GM21526 (cell line): ENCODE results near the gene FNDC3B.

Source experiments
- ATAC-seq: cut with Tn5 transposase; IDR thresholded peaks from one replicate; pipeline ENCODE4 v1.9.1; 2021; ENCODE audit warnings: moderate library complexity; ENCODE audit not compliant: unreplicated experiment, low FRiP score

Gene FNDC3B

DNA sequence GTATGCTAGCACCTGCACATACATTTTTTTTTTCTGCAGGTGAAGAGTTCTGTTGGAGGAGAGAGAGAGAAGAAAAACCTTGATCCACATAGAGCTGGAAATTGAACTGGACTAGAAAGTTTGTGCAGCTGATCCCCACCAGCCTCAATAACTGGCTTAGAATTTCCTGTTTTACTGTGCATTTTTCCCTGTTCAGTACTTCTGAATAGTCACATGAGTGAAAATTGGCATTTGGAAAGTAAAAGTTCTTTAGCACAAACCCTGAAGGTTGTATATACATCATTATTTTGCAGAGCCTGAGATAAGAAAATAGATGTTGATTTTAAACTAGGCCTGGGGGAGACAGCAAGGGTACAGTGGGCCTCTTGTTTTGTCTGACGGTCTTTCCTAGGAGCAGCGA is 366.5 kb downstream of the FNDC3B start:
- no peak for ATAC-seq

DNA sequence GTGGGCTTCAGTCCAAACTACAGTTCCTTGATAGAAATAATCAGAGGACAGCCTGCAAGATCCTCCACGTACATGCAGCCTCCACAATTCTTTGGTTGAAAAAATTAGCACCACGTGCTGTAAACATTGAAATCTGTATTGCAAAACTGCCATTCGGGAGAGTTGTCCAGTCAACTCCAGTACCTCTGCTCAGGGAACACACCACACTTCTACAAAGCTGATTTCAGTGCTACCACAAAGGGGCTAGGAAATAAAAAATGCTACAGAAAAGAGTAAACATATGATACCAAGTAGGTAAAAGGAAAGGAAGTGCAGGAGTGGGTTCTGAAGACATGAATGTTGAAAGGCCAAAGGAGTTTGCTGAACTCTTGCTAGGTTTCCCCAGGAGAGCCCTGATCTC is 368.5 kb downstream of the FNDC3B start:
- ATAC-seq = no peak

DNA sequence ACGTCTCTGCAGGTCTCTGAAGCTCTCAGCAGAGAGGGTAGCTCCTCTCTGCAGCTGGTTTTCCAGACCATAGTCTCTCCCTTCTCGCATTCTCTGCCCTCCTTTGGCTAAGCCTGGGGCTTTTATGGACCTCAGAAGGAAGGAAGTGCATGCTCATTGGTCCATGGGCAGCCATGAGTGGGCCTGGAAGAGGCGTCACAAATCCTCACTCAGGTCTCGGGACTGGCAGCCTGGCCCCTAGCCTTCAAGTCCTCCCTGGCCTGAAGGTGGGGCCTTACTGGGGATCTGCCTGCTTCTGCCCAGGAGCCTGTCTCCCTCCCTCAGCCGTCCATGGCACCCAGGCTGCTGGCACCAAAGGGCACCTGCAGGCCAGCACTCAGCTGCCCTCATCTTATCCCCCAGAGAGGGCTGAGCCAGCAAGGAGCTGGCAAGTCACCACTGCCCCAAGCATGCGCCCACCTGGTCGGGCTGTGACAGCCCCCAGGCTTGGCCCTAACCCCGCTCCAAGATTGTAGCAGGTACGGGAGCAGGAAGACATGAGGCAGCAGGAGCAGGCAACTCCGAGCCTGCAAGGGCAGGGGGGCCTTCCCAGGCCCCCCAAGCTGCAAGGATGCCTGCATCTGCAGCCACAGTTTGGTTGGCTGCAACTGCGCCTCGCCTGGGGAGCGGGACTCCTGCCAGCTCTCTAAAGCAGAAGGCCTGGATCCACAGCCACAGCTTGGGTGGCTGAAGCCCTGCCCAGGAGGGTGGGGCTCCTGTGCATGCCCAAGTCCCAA is 371.5 kb downstream of the FNDC3B start:
- ATAC-seq = no peak

DNA sequence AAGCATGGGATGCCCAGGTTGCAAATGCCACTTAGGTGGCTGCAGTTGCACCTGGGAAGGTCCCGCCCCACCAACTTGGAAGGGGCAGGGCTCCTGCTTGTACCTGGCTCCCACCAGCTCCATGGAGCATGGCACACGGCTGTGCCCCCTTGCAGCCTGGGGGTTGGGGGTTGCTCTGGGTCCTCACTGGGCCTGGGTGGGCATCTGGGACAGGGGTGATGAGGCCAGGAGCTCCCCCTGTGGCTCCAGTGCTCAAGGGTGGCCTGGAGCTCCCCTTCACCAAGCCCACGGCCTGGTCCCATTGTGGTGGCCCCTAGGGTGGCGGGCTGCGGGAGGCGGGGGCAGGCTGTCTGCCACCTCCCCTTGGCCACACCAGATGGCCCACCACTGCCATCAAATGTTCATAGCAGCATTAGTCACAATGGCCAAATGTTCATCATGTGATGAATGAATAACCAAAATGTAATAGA is 372.1 kb downstream of the FNDC3B start:
- ATAC-seq = no peak

DNA sequence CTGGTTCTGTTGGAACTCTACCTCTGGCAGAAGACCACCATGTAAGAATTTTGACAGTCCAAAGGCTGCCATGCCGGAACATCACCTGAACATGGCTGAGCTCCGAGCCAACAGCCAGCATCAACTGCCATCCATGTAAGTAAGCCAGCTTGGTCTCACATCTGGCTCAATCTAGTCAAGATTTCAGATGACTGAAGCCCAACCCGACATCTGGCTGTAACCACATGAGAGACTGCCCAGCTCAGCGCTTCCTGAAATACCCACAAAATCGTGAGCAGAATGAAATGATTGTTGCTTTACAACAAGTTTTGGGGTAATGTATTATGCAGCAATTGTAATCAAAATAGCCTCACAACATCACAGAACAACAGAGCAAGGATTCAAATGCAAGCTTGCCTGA is 375.9 kb downstream of the FNDC3B start:
- ATAC-seq = no peak

DNA sequence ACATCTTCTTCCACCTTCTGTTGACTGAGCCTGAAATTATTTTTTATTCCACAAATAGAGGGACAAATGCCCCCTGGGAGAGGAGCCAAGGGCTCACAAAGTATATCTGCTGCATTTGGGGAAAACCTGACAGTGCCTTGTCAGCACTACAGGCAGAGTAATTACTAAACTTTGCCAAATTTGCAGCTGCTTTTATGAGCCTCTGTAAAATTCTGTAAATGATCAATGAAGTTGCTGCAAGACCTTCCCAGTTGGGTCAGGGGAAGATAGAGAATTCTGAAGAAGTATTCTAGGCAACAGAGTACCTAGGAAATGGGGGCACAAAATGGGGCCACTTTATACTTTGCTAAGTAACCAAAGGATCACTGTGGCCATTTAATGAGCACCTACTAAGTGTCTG is 398.3 kb downstream of the FNDC3B start:
- ATAC-seq = no peak

DNA sequence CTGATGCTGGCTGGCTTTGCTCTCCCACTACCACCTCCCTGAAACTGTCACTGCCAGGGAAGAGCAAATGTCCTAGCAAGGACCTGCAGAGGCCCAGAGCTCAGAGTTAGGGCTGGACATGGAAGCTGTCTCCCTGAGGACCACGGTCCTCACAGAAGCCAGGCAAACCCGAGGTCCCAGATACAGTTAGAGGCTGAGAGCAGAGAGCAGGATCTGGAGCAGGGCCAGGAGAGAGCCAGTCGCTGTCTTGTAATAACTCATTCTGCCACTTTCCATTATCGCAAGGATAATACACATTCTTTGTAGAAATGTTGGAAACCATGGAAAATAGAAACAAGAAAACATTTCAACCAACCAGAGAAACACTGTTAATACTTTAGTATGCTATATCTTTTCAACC is 398.8 kb downstream of the FNDC3B start:
- no peak for ATAC-seq

DNA sequence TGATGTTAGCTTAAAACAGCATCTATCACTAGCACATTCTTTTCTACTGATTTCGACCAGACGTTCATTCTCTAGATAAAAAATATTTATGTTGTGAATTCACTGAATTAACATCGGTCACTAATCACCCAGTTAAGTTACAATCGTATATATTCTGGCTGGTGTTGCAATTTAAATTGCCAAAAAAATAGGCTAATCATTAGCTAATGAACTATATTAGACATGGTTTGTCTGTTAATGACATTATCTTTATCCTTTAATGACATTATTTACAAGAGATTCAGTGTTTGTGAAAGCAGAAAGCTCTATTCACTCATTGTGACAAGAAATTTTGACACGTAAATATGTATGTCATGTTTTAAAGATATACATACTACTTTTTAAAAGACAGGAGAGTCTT is 402.2 kb downstream of the FNDC3B start:
- ATAC-seq = no peak

DNA sequence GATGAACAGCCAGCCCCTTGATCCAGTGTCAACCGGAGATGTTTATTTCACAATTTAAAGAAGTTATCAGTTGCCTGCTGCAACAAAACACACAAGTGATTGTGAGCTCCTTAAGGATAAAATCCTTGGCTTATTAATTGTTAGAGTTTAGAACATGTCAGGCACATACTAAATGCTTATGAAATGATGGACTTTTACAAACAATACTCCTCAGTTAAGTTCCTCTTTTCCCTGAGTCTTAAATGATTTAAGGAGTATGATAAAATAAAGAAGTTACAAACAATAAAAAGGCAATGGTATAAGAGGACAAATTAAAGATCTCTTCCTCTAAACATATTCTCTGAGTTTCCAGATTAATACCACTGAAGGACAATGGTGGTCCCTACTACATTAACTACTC is 403.2 kb downstream of the FNDC3B start:
- ATAC-seq = no peak

DNA sequence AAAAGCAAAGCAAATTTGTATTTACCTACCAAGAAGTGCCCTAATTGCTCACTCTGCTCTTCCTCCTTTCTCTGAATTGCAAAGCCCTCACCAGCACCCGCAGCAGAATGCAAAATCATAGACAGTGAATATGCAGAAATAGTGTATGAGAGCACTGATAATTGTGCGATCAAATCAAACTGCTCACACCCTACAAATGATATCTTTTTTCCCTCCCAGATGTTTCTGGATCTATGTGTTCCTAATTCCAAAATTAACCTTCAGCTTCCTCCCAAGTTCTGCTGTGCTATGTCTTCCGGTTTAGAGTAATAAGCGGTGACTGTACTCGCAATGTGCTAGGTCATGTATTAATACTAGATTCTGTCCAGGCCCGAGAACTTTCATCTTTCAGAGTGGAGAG is 405.4 kb downstream of the FNDC3B start:
- no peak for ATAC-seq

DNA sequence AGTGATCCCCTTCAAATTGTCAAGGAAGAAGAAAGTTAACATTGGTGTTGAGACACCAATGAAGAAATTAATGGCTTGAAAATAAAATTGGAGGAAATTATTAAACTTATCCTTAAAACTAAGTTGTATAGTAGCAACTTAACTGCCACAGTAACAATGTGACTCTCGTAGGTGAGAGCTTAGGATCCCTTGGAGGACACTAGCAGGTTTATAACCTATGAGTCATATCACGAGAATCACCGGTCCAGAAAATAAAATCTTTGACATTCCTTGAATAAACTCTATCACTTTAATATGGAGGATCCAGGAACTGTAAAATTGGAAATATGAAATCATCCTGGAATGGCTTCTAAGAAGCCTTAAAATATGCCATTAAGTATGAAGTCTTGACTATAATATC is 406.8 kb downstream of the FNDC3B start:
- ATAC-seq = no peak

DNA sequence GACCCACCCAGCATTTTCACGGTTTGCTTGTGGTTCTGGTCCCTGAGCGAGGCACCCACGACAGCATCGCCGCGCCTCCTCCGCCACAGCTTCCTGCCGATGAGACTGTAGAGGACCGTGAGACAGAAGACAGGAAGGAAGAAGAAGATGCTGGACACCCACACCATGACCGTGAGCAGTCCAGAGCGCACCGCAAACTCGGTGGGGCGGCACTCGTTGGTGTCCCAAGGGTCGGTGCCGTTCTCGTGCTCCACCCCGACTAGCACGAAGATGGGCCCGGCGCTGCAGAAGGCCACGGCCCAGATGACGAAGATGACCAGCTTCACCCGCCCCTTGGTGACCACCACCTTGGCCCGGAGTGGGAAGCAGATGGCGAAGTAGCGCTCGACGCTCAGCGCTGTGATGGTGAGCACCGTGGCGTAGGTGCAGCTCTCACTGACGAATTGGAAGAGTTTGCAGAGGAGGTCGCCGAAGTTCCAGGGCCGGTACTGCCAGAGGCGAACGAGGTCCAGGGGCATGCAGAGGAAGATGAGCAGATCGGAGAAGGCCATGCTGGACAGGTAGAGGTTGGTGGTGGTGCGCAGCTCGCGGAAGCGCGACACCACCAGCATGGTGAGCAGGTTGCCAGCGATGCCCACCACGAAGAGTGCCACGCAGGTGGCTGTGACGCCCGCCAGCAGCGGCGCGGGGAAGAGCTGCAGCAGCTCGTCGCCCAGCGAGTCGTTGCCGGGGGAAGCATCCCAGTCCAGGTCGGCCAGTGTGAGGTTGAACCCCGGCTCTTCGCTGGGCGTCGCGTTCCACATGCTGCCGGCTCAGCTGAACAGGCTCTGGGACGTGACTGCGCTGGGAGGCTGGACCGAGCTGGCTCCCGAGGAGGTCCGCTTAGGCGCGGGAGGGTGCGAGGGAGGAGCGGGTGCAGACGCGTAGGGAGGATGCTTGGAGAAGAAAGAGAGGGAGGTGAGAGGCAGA is 408.5 kb downstream of the FNDC3B start, which contains the start of gene GHSR:
Gene GHSR (minus strand): TSS at position 846 of the 969 bp plus-strand sequence. CDS start 43 bp downstream, at position 803.
- ATAC-seq = no peak

DNA sequence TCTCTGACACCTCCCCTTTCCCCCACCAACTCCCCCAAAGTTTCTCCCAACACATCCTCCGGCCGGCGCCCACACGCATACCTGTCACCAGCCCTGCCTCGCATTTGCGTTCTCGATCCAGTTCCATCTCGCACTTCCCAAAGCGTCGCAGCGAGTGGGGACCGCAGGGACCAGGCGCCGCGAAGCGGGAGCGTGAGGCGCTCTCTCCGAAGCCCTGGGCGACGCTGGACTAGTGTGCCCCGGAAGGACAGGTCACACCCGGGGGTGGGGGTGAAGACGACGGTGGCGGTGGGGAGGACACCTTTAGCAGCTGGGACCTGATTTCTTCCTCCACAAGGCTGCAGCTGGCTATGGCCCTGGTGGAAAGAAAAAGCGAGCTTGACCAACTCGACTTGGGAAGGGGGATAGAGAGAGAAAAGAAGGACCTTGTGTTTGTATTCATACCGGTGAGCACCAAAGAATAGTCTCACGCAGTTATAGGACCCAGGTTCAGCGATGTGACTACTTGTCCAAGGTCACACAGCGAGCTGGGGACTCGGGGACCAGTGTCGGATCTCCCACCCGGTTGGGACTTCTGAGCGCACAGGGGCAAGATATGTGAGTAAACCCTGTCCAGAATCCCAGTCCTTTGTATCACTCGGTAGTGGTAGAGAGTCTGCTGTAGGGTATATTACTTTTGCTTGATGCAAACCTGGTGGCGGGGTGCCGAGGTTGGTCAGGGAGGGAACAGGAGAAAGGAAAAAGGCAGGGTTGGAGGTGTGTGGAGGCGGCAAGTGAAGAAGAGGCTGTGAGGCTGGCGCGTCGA is 409.5 kb downstream of the FNDC3B start:
- no peak for ATAC-seq

DNA sequence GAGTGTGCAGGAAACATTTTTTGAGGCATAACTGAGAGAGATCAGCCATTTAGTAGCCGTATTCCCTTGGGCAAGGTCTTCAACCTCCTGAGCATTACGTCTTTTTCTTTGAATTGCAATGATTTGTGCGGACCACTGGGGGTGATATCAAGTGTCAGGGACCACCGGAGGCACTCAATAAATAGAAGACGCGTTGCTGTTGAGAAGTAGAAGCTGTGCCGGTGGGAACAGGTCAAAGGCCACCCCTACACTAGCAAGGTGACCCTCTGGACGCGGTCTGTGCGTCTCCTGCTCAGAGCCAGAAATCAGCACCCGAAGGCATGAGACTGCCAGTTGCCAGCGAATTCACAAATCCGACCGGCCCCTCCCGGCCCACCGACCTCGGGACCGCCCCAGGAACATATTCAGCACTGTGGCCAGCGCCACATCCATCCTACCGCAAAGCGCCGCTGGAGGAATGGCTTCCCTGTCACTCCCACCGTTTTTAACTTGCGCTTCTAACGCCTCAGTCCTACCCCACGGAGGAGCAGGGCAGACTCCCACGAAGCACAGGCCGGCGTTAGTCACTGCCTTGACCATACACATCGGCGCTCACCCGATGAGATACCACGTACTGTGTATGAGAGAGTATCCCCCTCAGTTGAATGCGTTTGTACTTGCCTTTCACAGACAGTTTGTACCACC is 410.2 kb downstream of the FNDC3B start:
- no peak for ATAC-seq
